ENCODE results near the gene STK24.

The STK24 gene

GRCh38 chr13:98504029-98504351 lies 72.9 kb downstream of the STK24 start:
- Histone ChIP-seq H3K4me3 (ENCODE audit: low read length) (no peak overlapping the region), H3K4me1 (ENCODE audit: control insufficient read depth, insufficient read depth, low read length) (peaks cover 6% of the 10 kb centered on the region), H3K27me3 (ENCODE audit: control insufficient read depth, insufficient read depth, low read length) (no peaks in the 10 kb centered on the region), H3K9me3 (ENCODE audit: control insufficient read depth, insufficient read depth, low read length) (no peaks in the 10 kb centered on the region), H3K27ac (ENCODE audit: low read length) (no peak overlapping the region), H3K36me3 (ENCODE audit: control insufficient read depth, insufficient read depth, low read length) (no peaks in the 10 kb centered on the region)
- DNase-seq (ENCODE audit: low read depth, low spot score), result no peak
- WGBS (ENCODE audit: insufficient coverage, insufficient read length), result no CpG with 5 or more reads among the region's 1 CpG

- Histone ChIP-seq H3K4me1 (ENCODE audit: control insufficient read depth, insufficient read depth, low read length) (peaks cover 6% of the 10 kb centered on the region), H3K27ac (ENCODE audit: low read length) (no peak overlapping the region), H3K36me3 (ENCODE audit: control insufficient read depth, insufficient read depth, low read length) (no peaks in the 10 kb centered on the region), H3K9me3 (ENCODE audit: control insufficient read depth, insufficient read depth, low read length) (no peaks in the 10 kb centered on the region), H3K27me3 (ENCODE audit: control insufficient read depth, insufficient read depth, low read length) (no peaks in the 10 kb centered on the region), H3K4me3 (ENCODE audit: low read length) (no peak overlapping the region)
- no peak for DNase-seq (ENCODE audit: low read depth, low spot score)
- WGBS (ENCODE audit: insufficient coverage, insufficient read length), result no CpG with 5 or more reads among the region's 10 CpGs
Observed at GRCh38 chr13:98503175-98504028, 73.5 kb downstream of the STK24 start.

GRCh38 chr13:98500963-98501421 lies 75.9 kb downstream of the STK24 start:
- H3K4me3 ChIP-seq (ENCODE audit: low read length), result no peak overlapping the region
- no peaks in the 10 kb centered on the region for H3K36me3 ChIP-seq (ENCODE audit: control insufficient read depth, insufficient read depth, low read length)
- H3K9me3 ChIP-seq (ENCODE audit: control insufficient read depth, insufficient read depth, low read length), result no peaks in the 10 kb centered on the region
- no CpG with 5 or more reads among the region's 10 CpGs for WGBS (ENCODE audit: insufficient coverage, insufficient read length)
- DNase-seq (ENCODE audit: low read depth, low spot score), result no peak
- no peaks in the 10 kb centered on the region for H3K27me3 ChIP-seq (ENCODE audit: control insufficient read depth, insufficient read depth, low read length)
- H3K4me1 ChIP-seq (ENCODE audit: control insufficient read depth, insufficient read depth, low read length), result peaks cover 2% of the 10 kb centered on the region; the same call in 1 of the 2 replicates
- H3K27ac ChIP-seq (ENCODE audit: low read length), result no peak overlapping the region

GRCh38 chr13:98496966-98497365 lies 79.9 kb downstream of the STK24 start:
- no peak for DNase-seq (ENCODE audit: low read depth, low spot score)
- H3K27me3 ChIP-seq (ENCODE audit: control insufficient read depth, insufficient read depth, low read length), result no peaks in the 10 kb centered on the region
- H3K4me1 ChIP-seq (ENCODE audit: control insufficient read depth, insufficient read depth, low read length), result peaks cover 2% of the 10 kb centered on the region
- WGBS (ENCODE audit: insufficient coverage, insufficient read length), result no CpG with 5 or more reads among the region's 8 CpGs
- no peak overlapping the region for H3K27ac ChIP-seq (ENCODE audit: low read length)
- H3K9me3 ChIP-seq (ENCODE audit: control insufficient read depth, insufficient read depth, low read length), result no peaks in the 10 kb centered on the region
- no peak overlapping the region for H3K4me3 ChIP-seq (ENCODE audit: low read length)
- H3K36me3 ChIP-seq (ENCODE audit: control insufficient read depth, insufficient read depth, low read length), result no peaks in the 10 kb centered on the region

- Histone ChIP-seq H3K27me3 (ENCODE audit: control insufficient read depth, insufficient read depth, low read length) (no peaks in the 10 kb centered on the region), H3K4me3 (ENCODE audit: low read length) (no peak overlapping the region), H3K27ac (ENCODE audit: low read length) (no peak overlapping the region), H3K36me3 (ENCODE audit: control insufficient read depth, insufficient read depth, low read length) (no peaks in the 10 kb centered on the region), H3K4me1 (ENCODE audit: control insufficient read depth, insufficient read depth, low read length) (peaks cover 2% of the 10 kb centered on the region), H3K9me3 (ENCODE audit: control insufficient read depth, insufficient read depth, low read length) (no peaks in the 10 kb centered on the region)
- no CpG with 5 or more reads among the region's 3 CpGs for WGBS (ENCODE audit: insufficient coverage, insufficient read length)
- DNase-seq (ENCODE audit: low read depth, low spot score), result no peak
Observed at GRCh38 chr13:98496479-98496791, 80.5 kb downstream of the STK24 start.

GRCh38 chr13:98495627-98496478 lies 81.1 kb downstream of the STK24 start:
- H3K27ac ChIP-seq (ENCODE audit: low read length), result no peak overlapping the region
- peaks cover 1% of the 10 kb centered on the region; the same call in 1 of the 2 replicates for H3K4me1 ChIP-seq (ENCODE audit: control insufficient read depth, insufficient read depth, low read length)
- H3K9me3 ChIP-seq (ENCODE audit: control insufficient read depth, insufficient read depth, low read length), result no peaks in the 10 kb centered on the region
- WGBS (ENCODE audit: insufficient coverage, insufficient read length), result no CpG with 5 or more reads among the region's 15 CpGs
- no peaks in the 10 kb centered on the region for H3K36me3 ChIP-seq (ENCODE audit: control insufficient read depth, insufficient read depth, low read length)
- no peak for DNase-seq (ENCODE audit: low read depth, low spot score)
- H3K27me3 ChIP-seq (ENCODE audit: control insufficient read depth, insufficient read depth, low read length), result no peaks in the 10 kb centered on the region
- no peak overlapping the region for H3K4me3 ChIP-seq (ENCODE audit: low read length)

GRCh38 chr13:98494769-98495168 lies 82.1 kb downstream of the STK24 start:
- Histone ChIP-seq H3K36me3 (ENCODE audit: control insufficient read depth, insufficient read depth, low read length) (no peaks in the 10 kb centered on the region), H3K27me3 (ENCODE audit: control insufficient read depth, insufficient read depth, low read length) (no peaks in the 10 kb centered on the region), H3K9me3 (ENCODE audit: control insufficient read depth, insufficient read depth, low read length) (no peaks in the 10 kb centered on the region), H3K4me3 (ENCODE audit: low read length) (no peak overlapping the region), H3K4me1 (ENCODE audit: control insufficient read depth, insufficient read depth, low read length) (peaks cover 2% of the 10 kb centered on the region; the same call in 1 of the 2 replicates), H3K27ac (ENCODE audit: low read length) (no peak overlapping the region)
- no CpG with 5 or more reads among the region's 13 CpGs for WGBS (ENCODE audit: insufficient coverage, insufficient read length)
- DNase-seq (ENCODE audit: low read depth, low spot score), result no peak

- DNase-seq (ENCODE audit: low read depth, low spot score), result no peak
- H3K9me3 ChIP-seq (ENCODE audit: control insufficient read depth, insufficient read depth, low read length), result no peaks in the 10 kb centered on the region
- no peak overlapping the region for H3K4me3 ChIP-seq (ENCODE audit: low read length)
- H3K27me3 ChIP-seq (ENCODE audit: control insufficient read depth, insufficient read depth, low read length), result no peaks in the 10 kb centered on the region
- WGBS (ENCODE audit: insufficient coverage, insufficient read length), result no CpG with 5 or more reads among the region's 6 CpGs
- H3K4me1 ChIP-seq (ENCODE audit: control insufficient read depth, insufficient read depth, low read length), result peaks cover 4% of the 10 kb centered on the region; the same call in 1 of the 2 replicates
- H3K36me3 ChIP-seq (ENCODE audit: control insufficient read depth, insufficient read depth, low read length), result no peaks in the 10 kb centered on the region
- no peak overlapping the region for H3K27ac ChIP-seq (ENCODE audit: low read length)
Observed at GRCh38 chr13:98493042-98493712, 83.7 kb downstream of the STK24 start.

- Histone ChIP-seq H3K27me3 (ENCODE audit: control insufficient read depth, insufficient read depth, low read length) (no peaks in the 10 kb centered on the region), H3K4me1 (ENCODE audit: control insufficient read depth, insufficient read depth, low read length) (peaks cover 4% of the 10 kb centered on the region; the same call in 1 of the 2 replicates), H3K4me3 (ENCODE audit: low read length) (no peak overlapping the region), H3K27ac (ENCODE audit: low read length) (no peak overlapping the region), H3K9me3 (ENCODE audit: control insufficient read depth, insufficient read depth, low read length) (no peaks in the 10 kb centered on the region), H3K36me3 (ENCODE audit: control insufficient read depth, insufficient read depth, low read length) (no peaks in the 10 kb centered on the region)
- no peak for DNase-seq (ENCODE audit: low read depth, low spot score)
- WGBS (ENCODE audit: insufficient coverage, insufficient read length), result no CpG with 5 or more reads among the region's 6 CpGs
Observed at GRCh38 chr13:98492335-98493041, 84.4 kb downstream of the STK24 start.

GRCh38 chr13:98490866-98491265 lies 86.0 kb downstream of the STK24 start:
- no peak for DNase-seq (ENCODE audit: low read depth, low spot score)
- Histone ChIP-seq H3K4me3 (ENCODE audit: low read length) (no peak overlapping the region), H3K9me3 (ENCODE audit: control insufficient read depth, insufficient read depth, low read length) (no peaks in the 10 kb centered on the region), H3K36me3 (ENCODE audit: control insufficient read depth, insufficient read depth, low read length) (no peaks in the 10 kb centered on the region), H3K27me3 (ENCODE audit: control insufficient read depth, insufficient read depth, low read length) (no peaks in the 10 kb centered on the region), H3K27ac (ENCODE audit: low read length) (no peak overlapping the region), H3K4me1 (ENCODE audit: control insufficient read depth, insufficient read depth, low read length) (peaks cover 4% of the 10 kb centered on the region; the same call in 1 of the 2 replicates)
- WGBS (ENCODE audit: insufficient coverage, insufficient read length), result no CpG with 5 or more reads among the region's 8 CpGs

Data from iPS DF 6.9 (cell line).